ENCODE results near the gene TBC1D10A. TPM values are rescaled to one million over a fixed set of nuclear protein-coding genes. Genes with fewer than 3 reads are reported as not detected.

The TBC1D10A gene
- total RNA-seq, 1 donor from 2014 or later: 51.3 TPM

DNA sequence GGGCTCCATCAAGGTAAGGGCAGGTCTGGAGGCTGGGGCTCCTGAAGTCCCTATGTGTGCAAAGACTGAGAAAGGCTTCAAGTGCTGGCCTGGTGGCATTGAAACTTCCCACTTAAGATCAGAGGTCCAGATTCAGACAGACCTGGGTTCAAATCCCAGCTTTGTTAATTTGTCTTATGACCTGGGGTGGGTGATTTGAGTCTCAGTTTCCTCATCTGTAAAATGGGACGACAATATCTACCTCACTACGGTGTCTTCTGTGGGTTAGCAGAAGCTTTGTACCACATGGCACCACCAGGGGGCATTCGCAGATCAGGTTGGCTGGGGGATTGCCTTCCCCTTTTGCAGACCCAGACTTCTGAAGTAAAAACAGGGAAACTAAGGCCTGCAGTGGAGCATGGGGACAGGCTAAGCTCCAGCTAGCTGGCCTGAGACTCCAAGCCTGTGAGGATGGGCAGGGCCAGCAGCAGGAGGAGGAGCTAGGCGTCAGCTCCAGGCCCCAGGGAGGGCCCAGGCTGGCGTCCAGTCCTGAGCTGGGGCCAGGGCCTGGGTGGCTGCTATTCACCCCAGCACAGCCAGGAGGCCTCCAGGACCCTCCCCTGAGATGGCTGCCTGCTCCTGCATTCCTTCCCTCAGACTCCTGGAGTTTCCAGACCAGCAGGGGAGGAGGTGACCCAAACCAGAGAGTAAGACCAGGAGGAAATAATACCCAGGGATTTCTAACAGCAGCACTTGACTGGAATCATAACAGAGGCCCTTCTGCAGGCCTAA lies 38.9 kb downstream of the TBC1D10A start:
- Histone ChIP-seq H3K27me3 (no peaks in the 10 kb centered on the region), H3K4me3 (peak overlapping the region; percentile 99 to 100), H3K9me3 (no peaks in the 10 kb centered on the region), H3K4me1 (peaks cover 52% of the 10 kb centered on the region), H3K36me3 (peaks cover 0 to 27% of the 10 kb centered on the region in 2 donors), H3K27ac (peak overlapping the region; percentile 97)
- peak; percentile 54 to 84 for TF ChIP-seq POLR2AphosphoS5 (IDR thresholded peaks at IDR 0.05; ENCODE audit: insufficient read depth in 1 of 2, low read depth in 1 of 2)
- TF ChIP-seq, protein P1, sequence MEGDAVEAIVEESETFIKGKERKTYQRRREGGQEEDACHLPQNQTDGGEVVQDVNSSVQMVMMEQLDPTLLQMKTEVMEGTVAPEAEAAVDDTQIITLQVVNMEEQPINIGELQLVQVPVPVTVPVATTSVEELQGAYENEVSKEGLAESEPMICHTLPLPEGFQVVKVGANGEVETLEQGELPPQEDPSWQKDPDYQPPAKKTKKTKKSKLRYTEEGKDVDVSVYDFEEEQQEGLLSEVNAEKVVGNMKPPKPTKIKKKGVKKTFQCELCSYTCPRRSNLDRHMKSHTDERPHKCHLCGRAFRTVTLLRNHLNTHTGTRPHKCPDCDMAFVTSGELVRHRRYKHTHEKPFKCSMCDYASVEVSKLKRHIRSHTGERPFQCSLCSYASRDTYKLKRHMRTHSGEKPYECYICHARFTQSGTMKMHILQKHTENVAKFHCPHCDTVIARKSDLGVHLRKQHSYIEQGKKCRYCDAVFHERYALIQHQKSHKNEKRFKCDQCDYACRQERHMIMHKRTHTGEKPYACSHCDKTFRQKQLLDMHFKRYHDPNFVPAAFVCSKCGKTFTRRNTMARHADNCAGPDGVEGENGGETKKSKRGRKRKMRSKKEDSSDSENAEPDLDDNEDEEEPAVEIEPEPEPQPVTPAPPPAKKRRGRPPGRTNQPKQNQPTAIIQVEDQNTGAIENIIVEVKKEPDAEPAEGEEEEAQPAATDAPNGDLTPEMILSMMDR (IDR thresholded peaks at IDR 0.05): peak; percentile 51 to 78 (median 57)
- TF ChIP-seq POLR2A (IDR thresholded peaks at IDR 0.05): no peak
- intact Hi-C loops (cut with DNase I): loop anchor here (2.0 to 10.0 kb wide), 2 partner anchors 67 to 99 kb away; partner anchors contain the start of genes CCDC157, RNF215 and SF3A1
- DNase-seq (ENCODE audit: extremely low spot score in 2 of 2): no peak

GRCh38 chr22:30286813-30287647 lies 39.7 kb downstream of the TBC1D10A start:
- peaks cover 0 to 19% of the 10 kb centered on the region in 2 donors for H3K36me3 ChIP-seq
- intact Hi-C loops (cut with DNase I): loop anchor here (10.0 kb wide), 1 partner anchor 68 kb away; the partner anchor contains the start of genes CCDC157 and SF3A1
- no peak for DNase-seq (ENCODE audit: extremely low spot score in 2 of 2)
- TF ChIP-seq, protein P1 (IDR thresholded peaks at IDR 0.05): peak; percentile 82 to 89 (median 84)
- no peak for TF ChIP-seq POLR2AphosphoS5 (IDR thresholded peaks at IDR 0.05; ENCODE audit: insufficient read depth in 1 of 2, low read depth in 1 of 2)
- TF ChIP-seq POLR2A (IDR thresholded peaks at IDR 0.05): no peak
- H3K4me3 ChIP-seq: no peak overlapping the region
- H3K4me1 ChIP-seq: peaks cover 44% of the 10 kb centered on the region
- no peaks in the 10 kb centered on the region for H3K9me3 ChIP-seq
- H3K27me3 ChIP-seq: no peaks in the 10 kb centered on the region
- H3K27ac ChIP-seq: peak overlapping the region; percentile 97

GRCh38 chr22:30286331-30286730 lies 40.4 kb downstream of the TBC1D10A start:
- no peak overlapping the region for H3K27ac ChIP-seq
- peaks cover 37% of the 10 kb centered on the region for H3K4me1 ChIP-seq
- no peak overlapping the region for H3K4me3 ChIP-seq
- intact Hi-C loops (cut with DNase I): loop anchor here (10.0 kb wide), 1 partner anchor 68 kb away; the partner anchor contains the start of genes CCDC157 and SF3A1
- H3K27me3 ChIP-seq: no peaks in the 10 kb centered on the region
- peaks cover 0 to 18% of the 10 kb centered on the region in 2 donors for H3K36me3 ChIP-seq
- DNase-seq (ENCODE audit: extremely low spot score in 2 of 2): no peak
- H3K9me3 ChIP-seq: no peaks in the 10 kb centered on the region
- no peak for TF ChIP-seq POLR2AphosphoS5 (IDR thresholded peaks at IDR 0.05; ENCODE audit: insufficient read depth in 1 of 2, low read depth in 1 of 2)
- TF ChIP-seq POLR2A (IDR thresholded peaks at IDR 0.05): no peak
- TF ChIP-seq, protein P1 (IDR thresholded peaks at IDR 0.05): no peak

DNA sequence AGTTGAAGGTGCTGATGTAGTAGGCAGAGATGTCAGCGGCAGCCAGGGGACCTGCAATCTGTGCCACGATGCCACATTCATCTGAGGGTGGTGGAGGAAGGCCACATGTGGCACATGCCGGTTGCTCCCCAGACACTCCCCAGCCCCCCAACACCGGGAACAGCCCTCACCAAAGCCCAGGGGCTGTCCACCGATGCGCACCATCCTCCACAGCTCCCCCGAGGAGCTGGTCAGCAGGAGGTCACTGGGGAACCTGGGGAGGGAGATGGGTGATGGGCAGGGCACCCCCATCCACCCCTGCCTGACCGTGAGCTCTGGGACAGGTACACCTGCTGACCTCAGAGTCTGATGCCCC lies 40.9 kb downstream of the TBC1D10A start:
- intact Hi-C loops (cut with DNase I): loop anchor here (10.0 kb wide), 1 partner anchor 69 kb away; the partner anchor contains the start of genes CCDC157 and SF3A1
- DNase-seq (ENCODE audit: extremely low spot score in 2 of 2): no peak
- H3K27ac ChIP-seq: no peak overlapping the region
- no peaks in the 10 kb centered on the region for H3K27me3 ChIP-seq
- TF ChIP-seq POLR2A (IDR thresholded peaks at IDR 0.05) (no peak), POLR2AphosphoS5 (IDR thresholded peaks at IDR 0.05; ENCODE audit: insufficient read depth in 1 of 2, low read depth in 1 of 2) (no peak)
- TF ChIP-seq, protein P1 (IDR thresholded peaks at IDR 0.05): no peak
- H3K4me1 ChIP-seq: peaks cover 32% of the 10 kb centered on the region
- H3K36me3 ChIP-seq: peaks cover 0 to 18% of the 10 kb centered on the region in 2 donors
- H3K4me3 ChIP-seq: no peak overlapping the region
- no peaks in the 10 kb centered on the region for H3K9me3 ChIP-seq
